Midbrain (tissue), 1 donor: ENCODE data around the gene FOXP3.

Source experiments
- DNase-seq: peaks from one replicate; lab custom pipeline; 2025; lab: John Stamatoyannopoulos, UW

Gene FOXP3

GRCh38 chrX:49214416-49214815 lies 50.1 kb downstream of the FOXP3 start:
- DNase-seq = no peak

DNA sequence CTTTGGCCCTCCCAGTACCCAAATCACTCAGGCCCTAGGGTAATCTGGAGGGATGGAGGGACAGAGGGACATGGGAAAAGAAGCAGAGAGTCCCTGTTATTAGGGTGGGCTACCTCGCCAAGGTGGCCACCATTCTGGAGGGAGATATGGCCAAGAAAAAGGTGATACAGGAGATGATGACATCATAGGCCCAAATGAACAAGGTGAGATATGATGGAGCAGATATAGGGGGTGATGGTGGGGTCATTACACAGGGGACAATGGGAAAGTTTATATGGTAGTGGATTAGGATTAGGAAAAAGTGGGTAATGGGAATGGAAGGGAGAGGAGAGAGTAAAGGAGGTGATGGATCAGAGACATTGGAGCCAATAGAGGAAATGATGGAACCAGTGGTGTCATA lies 51.6 kb downstream of the FOXP3 start:
- no peak for DNase-seq

DNA sequence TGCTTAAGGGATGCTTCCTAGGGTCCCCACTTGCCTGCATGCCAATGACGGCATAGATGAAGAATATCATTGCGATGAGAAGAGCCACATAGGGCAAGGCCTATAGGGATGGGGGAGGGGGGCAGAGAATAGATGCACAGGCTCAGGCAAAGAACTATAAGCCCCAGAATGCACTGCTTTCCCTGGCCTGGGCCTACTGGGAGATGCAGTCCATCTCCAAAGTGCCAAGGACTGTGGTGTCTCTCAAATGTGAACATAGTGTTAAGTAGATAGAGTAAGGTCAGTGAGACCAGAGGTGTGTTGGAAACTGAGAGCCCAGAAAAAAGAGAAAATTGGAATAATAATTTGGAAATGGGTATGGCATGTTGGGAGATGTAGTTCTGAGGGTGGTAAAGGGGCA lies 52.3 kb downstream of the FOXP3 start:
- DNase-seq = no peak

DNA sequence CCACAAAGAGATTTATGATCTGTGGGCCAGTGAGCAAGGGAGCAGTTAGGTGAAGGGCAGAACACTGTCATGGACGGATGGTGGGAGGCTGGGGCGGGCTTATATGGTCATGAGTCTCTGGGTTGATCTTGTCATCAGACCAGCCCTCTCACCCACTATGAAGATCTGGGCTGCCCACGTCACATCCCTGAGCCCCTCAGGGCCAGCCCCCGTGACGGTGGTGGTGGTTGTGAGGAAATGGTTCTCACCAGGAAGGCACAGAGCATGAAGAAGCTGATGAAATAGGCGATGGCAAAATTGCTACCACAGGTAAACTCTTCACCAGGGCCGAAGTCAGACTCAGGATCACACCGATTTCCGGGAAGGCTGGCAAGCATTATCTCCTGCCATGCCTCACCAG lies 53.4 kb downstream of the FOXP3 start:
- DNase-seq = no peak

DNA sequence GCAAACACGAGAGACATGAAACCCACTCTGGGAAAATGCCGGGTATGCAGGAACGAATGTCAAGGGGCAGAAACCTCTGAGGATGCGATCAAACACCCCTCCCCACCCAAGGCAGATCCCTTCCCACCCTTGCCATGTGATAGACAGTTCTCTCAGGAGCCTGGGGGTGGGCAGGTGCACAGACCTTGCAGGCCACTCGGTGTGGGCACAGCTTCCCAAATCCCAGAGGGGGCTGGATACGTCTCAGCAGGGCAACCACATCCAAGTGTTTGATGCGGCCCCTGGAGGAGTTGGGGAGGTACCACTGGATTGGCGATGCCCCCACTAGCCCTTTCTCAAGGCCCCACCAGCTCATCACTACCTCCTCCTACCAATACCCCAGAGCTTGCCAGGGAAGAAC lies 54.1 kb downstream of the FOXP3 start:
- no peak for DNase-seq

- DNase-seq = no peak
Measured at GRCh38 chrX:49209434-49210251, 54.9 kb downstream of the FOXP3 start.

- DNase-seq = no peak
Measured at GRCh38 chrX:49208399-49208798, 56.1 kb downstream of the FOXP3 start.

GRCh38 chrX:49206543-49206942 lies 58.0 kb downstream of the FOXP3 start:
- DNase-seq = no peak

DNA sequence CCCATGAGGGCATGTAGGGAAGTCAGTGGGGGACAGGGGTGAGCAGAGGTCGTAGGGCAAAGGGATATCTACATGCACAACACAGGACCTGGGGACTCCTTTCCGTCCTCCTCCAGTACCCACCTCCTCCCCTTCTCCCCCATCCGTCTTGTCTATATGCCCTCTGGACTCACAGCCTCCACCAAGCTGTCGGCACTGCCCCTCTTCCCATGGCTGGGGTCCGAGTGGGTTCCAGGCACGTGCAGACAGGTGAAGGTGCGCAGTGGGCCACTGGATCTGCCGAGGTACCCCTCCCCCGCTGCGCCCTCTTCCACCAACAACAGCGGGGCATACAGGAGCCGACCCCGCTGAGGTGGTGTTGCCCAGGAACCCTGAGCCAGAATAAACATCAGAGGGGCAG lies 59.1 kb downstream of the FOXP3 start:
- no peak for DNase-seq

DNA sequence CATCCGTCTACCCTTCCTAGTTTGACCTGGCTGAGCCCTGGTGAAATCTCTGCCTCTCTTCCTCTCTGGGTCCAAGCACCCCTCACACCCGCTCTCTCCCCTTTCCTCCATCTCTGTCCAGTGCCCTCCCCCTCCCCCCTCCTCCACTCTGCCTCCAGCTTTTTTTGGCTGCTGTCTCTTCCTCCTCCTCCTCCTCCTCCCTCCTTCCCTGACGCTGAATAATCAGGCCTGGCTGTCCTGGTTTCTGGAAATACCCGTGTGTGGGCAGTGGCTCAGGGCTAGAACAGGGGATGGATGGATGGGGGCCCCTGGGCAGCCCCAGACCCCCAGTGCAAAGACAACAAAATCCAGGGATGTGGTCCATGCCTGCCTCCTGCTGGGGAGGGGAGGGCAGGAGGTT lies 59.8 kb downstream of the FOXP3 start:
- DNase-seq = no peak

DNA sequence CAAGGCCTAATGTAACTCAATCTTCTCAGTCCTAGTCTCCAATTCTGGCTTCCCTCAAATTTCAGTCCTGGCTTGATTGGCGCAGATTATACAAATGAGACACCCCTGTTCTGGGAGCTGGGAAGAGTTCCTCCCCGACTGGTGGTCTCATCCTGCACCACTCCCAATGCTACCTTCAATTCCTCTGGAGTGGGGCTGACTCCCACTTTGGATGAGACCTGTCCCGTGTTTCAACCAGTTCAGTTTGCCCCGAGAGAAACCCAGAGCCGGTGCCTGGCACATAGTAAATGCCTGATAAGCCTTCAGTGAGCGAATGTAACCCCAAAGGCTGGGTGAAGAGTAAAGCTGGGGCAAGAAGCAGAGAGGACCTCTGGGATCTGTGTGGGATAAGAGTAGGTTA lies 60.5 kb downstream of the FOXP3 start:
- DNase-seq = no peak

- no peak for DNase-seq
Measured at GRCh38 chrX:49203536-49203935, 61.0 kb downstream of the FOXP3 start.

DNA sequence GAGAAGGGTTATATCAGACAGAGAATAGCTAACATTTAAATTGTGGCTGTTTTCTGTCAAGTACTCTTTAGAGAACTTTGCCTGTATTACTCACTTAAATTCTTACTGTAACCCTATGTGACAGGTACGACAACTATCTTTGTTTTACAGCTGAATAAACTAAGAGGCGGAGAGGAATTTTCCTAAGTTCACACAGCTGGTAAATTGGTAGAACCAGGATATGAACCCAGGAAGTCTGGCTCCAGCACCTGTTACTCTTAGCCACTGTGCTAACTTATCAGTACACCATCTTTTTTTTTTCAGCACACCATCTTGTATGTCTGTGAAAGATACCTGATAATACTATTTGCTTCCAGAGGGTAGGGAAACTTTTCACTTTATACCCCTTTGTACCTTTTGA lies 62.5 kb downstream of the FOXP3 start:
- no peak for DNase-seq
